HepG2 (cell line): ENCODE measurements around the gene CALR. TPM values are rescaled to one million over a fixed set of nuclear protein-coding genes. Genes with fewer than 3 reads are reported as not detected.
A peak's percentile ranks its signal among the peaks of the same experiment; 100 is the strongest.

Experiments used
- ARHGAP35 ChIP-seq: sonication (generic); formaldehyde crosslinking; IDR thresholded peaks from 2 replicates; pipeline ENCODE4 v1.9.0; 2022; ENCODE audit warnings: mild to moderate bottlenecking, inconsistent platforms, moderate library complexity, missing genetic modification reagents, borderline replicate concordance
- ARNTL ChIP-seq: sonication (generic); formaldehyde crosslinking; IDR thresholded peaks from 2 replicates; pipeline ENCODE4 v1.4.0; 2020; ENCODE audit warnings: mild to moderate bottlenecking, missing genetic modification reagents
- ATM ChIP-seq: fragments of 450-650 bp; IDR thresholded peaks from 2 replicates; pipeline ENCODE4 v1.7.1; 2017; ENCODE audit warnings: mild to moderate bottlenecking, borderline replicate concordance
- BORCS8-MEF2B ChIP-seq: sonication (generic); formaldehyde crosslinking; IDR thresholded peaks from 2 replicates; pipeline ENCODE4 v1.8.0; 2022; ENCODE audit warnings: mild to moderate bottlenecking, missing genetic modification reagents
- EEA1 ChIP-seq: sonication (generic); formaldehyde crosslinking; IDR thresholded peaks from 2 replicates; pipeline ENCODE4 v1.5.1; 2020; ENCODE audit warnings: mild to moderate bottlenecking, missing genetic modification reagents, borderline replicate concordance
- GFI1 ChIP-seq: sonication (generic); formaldehyde crosslinking; IDR thresholded peaks from 2 replicates; pipeline ENCODE4 v1.5.0; 2020; ENCODE audit warnings: missing genetic modification reagents, mild to moderate bottlenecking, borderline replicate concordance
- MIXL1 ChIP-seq: IDR thresholded peaks from 2 replicates; pipeline ENCODE4 v1.6.1; 2016
- RAD51 ChIP-seq: fragments of 450-650 bp; IDR thresholded peaks from 2 replicates; pipeline ENCODE4 v1.6.1; 2016; ENCODE audit warnings: borderline replicate concordance
- SP5 ChIP-seq: IDR thresholded peaks from 2 replicates; pipeline ENCODE4 v1.6.1; 2016; ENCODE audit warnings: low read depth, borderline replicate concordance
- ZBTB1 ChIP-seq: sonication (generic); formaldehyde crosslinking; IDR thresholded peaks from 2 replicates; pipeline ENCODE4 v1.4.0; 2020; ENCODE audit warnings: missing genetic modification reagents, borderline replicate concordance
- ZBTB8A ChIP-seq: sonication (generic); formaldehyde crosslinking; IDR thresholded peaks from 2 replicates; pipeline ENCODE4 v1.4.0; 2020; ENCODE audit warnings: mild to moderate bottlenecking, low read depth, missing genetic modification reagents, borderline replicate concordance
- ZKSCAN5 ChIP-seq: sonication (generic); formaldehyde crosslinking; IDR thresholded peaks from 2 replicates; pipeline ENCODE4 v1.5.1; 2020; ENCODE audit warnings: mild to moderate bottlenecking, missing genetic modification reagents
- ZNF17 ChIP-seq: sonication (generic); formaldehyde crosslinking; IDR thresholded peaks from 2 replicates; pipeline ENCODE4 v1.5.0; 2020; ENCODE audit warnings: mild to moderate bottlenecking, missing genetic modification reagents
- ZNF230 ChIP-seq: sonication (generic); formaldehyde crosslinking; IDR thresholded peaks from 2 replicates; pipeline ENCODE4 v1.4.0; 2020; ENCODE audit warnings: mild to moderate bottlenecking, missing genetic modification reagents
- ZNF598 ChIP-seq: sonication (generic); formaldehyde crosslinking; IDR thresholded peaks from 2 replicates; pipeline ENCODE4 v1.5.1; 2020; ENCODE audit warnings: mild to moderate bottlenecking, missing genetic modification reagents, borderline replicate concordance
- ZNF772 ChIP-seq: sonication (generic); formaldehyde crosslinking; IDR thresholded peaks from 2 replicates; pipeline ENCODE4 v1.5.0; 2020; ENCODE audit warnings: mild to moderate bottlenecking, missing genetic modification reagents
- polyA plus RNA-seq, 8 experiments: library from polyadenylated mRNA; depleted of rRNA in 3 of 8; stranded (reverse) in 7 of 8; unstranded in 1 of 8; fragments of >200 nt; fragmentation: Illumina TruSeq in 4 of 8; extraction: Trizol in 4 of 8; gene quantifications; 2 replicates each; pipeline versions ENCODE4 v1.2.1 to v1.2.3, GENCODE V29; 2011 to 2016; ENCODE audit warnings: low read depth in 4 of 8, missing spikeins in 1 of 8, mixed read lengths in 1 of 8; ENCODE audit not compliant: insufficient read depth in 1 of 8
- total RNA-seq, 5 experiments: library from RNA; depleted of rRNA; stranded (reverse); fragments of >200 nt; fragmentation: Illumina TruSeq; extraction: Trizol; gene quantifications; 2 replicates each; pipeline ENCODE4 v1.2.3, GENCODE V29; 2016; ENCODE audit warnings: low read depth in 1 of 5
- TF ChIP-seq, protein P1 (sequence below): sonication (generic); formaldehyde crosslinking; IDR thresholded peaks from 2 replicates; pipeline ENCODE4 v1.4.0; 2020; ENCODE audit warnings: missing genetic modification reagents, borderline replicate concordance
- TF ChIP-seq, protein P2 (sequence below): IDR thresholded peaks from 2 replicates; pipeline ENCODE4 v1.6.1; 2016
- TF ChIP-seq, protein P3 (sequence below): sonication (generic); formaldehyde crosslinking; IDR thresholded peaks from 2 replicates; pipeline ENCODE4 v1.8.1; 2023; ENCODE audit warnings: mild to moderate bottlenecking, inconsistent platforms, moderate library complexity, missing genetic modification reagents, borderline replicate concordance
- TF ChIP-seq, protein P4 (sequence below): sonication (generic); formaldehyde crosslinking; IDR thresholded peaks from 2 replicates; pipeline ENCODE4 v1.5.0; 2020; ENCODE audit warnings: mild to moderate bottlenecking, missing genetic modification reagents

The CALR gene
- total and polyA plus RNA-seq, 2 of the 13 experiments (the other 11 are each of a cell fraction or from before 2014, with no cell fraction given), result 898 to 934 TPM

DNA sequence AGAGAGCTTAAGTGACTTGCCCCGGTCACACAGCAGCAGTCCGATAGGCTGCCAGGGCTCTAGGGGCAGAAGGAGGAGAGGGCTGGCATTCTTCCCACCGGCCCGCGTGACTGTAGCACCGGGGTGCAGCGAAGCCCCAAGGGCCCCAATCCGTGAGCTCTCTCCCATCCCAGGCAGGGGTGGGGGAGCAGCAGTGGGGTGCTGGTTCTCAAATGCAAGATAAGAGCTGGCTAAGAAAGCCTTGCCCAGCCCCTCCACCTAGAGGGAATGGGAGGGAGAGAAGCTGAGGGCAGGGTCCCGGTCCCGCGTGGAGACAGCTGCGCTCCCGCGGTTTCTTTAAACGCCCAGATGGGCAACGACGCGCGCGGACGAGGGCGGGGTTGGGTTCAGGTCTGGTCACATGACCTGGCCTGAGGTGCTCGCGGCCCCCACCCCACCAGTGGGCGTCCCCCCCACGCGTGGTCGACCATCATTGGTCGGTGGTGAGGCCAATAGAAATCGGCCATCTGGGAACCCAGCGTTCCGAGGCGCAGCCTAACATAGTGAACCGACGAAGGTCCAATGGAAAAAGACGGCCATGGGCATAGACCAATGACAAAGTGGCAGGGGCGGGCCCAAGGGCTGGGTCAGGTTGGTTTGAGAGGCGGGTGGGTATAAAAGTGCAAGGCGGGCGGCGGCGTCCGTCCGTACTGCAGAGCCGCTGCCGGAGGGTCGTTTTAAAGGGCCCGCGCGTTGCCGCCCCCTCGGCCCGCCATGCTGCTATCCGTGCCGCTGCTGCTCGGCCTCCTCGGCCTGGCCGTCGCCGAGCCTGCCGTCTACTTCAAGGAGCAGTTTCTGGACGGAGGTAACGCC is at the start of gene CALR (continued):
- TF ChIP-seq, protein P1, sequence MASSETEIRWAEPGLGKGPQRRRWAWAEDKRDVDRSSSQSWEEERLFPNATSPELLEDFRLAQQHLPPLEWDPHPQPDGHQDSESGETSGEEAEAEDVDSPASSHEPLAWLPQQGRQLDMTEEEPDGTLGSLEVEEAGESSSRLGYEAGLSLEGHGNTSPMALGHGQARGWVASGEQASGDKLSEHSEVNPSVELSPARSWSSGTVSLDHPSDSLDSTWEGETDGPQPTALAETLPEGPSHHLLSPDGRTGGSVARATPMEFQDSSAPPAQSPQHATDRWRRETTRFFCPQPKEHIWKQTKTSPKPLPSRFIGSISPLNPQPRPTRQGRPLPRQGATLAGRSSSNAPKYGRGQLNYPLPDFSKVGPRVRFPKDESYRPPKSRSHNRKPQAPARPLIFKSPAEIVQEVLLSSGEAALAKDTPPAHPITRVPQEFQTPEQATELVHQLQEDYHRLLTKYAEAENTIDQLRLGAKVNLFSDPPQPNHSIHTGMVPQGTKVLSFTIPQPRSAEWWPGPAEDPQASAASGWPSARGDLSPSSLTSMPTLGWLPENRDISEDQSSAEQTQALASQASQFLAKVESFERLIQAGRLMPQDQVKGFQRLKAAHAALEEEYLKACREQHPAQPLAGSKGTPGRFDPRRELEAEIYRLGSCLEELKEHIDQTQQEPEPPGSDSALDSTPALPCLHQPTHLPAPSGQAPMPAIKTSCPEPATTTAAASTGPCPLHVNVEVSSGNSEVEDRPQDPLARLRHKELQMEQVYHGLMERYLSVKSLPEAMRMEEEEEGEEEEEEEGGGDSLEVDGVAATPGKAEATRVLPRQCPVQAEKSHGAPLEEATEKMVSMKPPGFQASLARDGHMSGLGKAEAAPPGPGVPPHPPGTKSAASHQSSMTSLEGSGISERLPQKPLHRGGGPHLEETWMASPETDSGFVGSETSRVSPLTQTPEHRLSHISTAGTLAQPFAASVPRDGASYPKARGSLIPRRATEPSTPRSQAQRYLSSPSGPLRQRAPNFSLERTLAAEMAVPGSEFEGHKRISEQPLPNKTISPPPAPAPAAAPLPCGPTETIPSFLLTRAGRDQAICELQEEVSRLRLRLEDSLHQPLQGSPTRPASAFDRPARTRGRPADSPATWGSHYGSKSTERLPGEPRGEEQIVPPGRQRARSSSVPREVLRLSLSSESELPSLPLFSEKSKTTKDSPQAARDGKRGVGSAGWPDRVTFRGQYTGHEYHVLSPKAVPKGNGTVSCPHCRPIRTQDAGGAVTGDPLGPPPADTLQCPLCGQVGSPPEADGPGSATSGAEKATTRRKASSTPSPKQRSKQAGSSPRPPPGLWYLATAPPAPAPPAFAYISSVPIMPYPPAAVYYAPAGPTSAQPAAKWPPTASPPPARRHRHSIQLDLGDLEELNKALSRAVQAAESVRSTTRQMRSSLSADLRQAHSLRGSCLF (CRISPR knock-in tag), result no peak
- TF ChIP-seq ATM, result no peak
- TF ChIP-seq, protein P2, sequence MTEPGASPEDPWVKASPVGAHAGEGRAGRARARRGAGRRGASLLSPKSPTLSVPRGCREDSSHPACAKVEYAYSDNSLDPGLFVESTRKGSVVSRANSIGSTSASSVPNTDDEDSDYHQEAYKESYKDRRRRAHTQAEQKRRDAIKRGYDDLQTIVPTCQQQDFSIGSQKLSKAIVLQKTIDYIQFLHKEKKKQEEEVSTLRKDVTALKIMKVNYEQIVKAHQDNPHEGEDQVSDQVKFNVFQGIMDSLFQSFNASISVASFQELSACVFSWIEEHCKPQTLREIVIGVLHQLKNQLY (CRISPR knock-in tag), result 0 out of 2 replicates have a peak, but pooled peaks have one; percentile 19
- TF ChIP-seq SP5 (CRISPR knock-in tag), result peak; percentile 19; the same call in 1 of the 2 replicates
- TF ChIP-seq, protein P3, sequence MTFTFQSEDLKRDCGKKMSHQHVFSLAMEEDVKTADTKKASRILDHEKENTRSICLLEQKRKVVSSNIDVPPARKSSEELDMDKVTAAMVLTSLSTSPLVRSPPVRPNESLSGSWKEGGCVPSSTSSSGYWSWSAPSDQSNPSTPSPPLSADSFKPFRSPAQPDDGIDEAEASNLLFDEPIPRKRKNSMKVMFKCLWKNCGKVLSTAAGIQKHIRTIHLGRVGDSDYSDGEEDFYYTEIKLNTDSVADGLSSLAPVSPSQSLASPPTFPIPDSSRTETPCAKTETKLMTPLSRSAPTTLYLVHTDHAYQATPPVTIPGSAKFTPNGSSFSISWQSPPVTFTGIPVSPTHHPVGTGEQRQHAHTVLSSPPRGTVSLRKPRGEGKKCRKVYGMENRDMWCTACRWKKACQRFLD (CRISPR knock-in tag), result 0 out of 2 replicates have a peak, but pooled peaks have one; percentile 22
- TF ChIP-seq ZNF772 (CRISPR knock-in tag), result no peak; the same call in 1 of the 2 replicates
- TF ChIP-seq, protein P4, sequence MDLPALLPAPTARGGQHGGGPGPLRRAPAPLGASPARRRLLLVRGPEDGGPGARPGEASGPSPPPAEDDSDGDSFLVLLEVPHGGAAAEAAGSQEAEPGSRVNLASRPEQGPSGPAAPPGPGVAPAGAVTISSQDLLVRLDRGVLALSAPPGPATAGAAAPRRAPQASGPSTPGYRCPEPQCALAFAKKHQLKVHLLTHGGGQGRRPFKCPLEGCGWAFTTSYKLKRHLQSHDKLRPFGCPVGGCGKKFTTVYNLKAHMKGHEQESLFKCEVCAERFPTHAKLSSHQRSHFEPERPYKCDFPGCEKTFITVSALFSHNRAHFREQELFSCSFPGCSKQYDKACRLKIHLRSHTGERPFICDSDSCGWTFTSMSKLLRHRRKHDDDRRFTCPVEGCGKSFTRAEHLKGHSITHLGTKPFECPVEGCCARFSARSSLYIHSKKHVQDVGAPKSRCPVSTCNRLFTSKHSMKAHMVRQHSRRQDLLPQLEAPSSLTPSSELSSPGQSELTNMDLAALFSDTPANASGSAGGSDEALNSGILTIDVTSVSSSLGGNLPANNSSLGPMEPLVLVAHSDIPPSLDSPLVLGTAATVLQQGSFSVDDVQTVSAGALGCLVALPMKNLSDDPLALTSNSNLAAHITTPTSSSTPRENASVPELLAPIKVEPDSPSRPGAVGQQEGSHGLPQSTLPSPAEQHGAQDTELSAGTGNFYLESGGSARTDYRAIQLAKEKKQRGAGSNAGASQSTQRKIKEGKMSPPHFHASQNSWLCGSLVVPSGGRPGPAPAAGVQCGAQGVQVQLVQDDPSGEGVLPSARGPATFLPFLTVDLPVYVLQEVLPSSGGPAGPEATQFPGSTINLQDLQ (CRISPR knock-in tag), result no peak; the same call in 1 of the 2 replicates
- no peak for TF ChIP-seq ZBTB8A (CRISPR knock-in tag)
- peak; percentile 94 for TF ChIP-seq RAD51
- TF ChIP-seq ZNF598 (CRISPR knock-in tag), result 0 out of 2 replicates have a peak, but pooled peaks have one; percentile 21
- no peak for TF ChIP-seq ARHGAP35 (CRISPR knock-in tag)
- no peak for TF ChIP-seq EEA1
- TF ChIP-seq BORCS8-MEF2B (CRISPR knock-in tag), result no peak; the same call in 1 of the 2 replicates
- TF ChIP-seq ZKSCAN5 (CRISPR knock-in tag), result no peak
- TF ChIP-seq ZNF17 (CRISPR knock-in tag), result no peak
- peak; percentile 71; the same call in 1 of the 2 replicates for TF ChIP-seq ARNTL (CRISPR knock-in tag)
- no peak for TF ChIP-seq GFI1 (CRISPR knock-in tag)
- no peak for TF ChIP-seq MIXL1 (CRISPR knock-in tag)
- TF ChIP-seq ZNF230 (CRISPR knock-in tag), result no peak; the same call in 1 of the 2 replicates
- no peak for TF ChIP-seq ZBTB1
